Measurements from ENCODE around the gene GMDS. TPM values are rescaled to one million over a fixed set of nuclear protein-coding genes. Genes with fewer than 3 reads are reported as not detected.
A peak's percentile ranks its signal among the peaks of the same experiment; 100 is the strongest.

GMDS gene
- total RNA-seq, 1 experiment from 2014 or later: 35.0 TPM

- Mint-ChIP-seq H3K4me3 (no peak overlapping the region), H3K27ac (peak overlapping the region; percentile 92; the same call in 1 of the 2 replicates), H3K27me3 (ENCODE audit: low read depth) (no peaks in the 10 kb centered on the region), H3K36me3 (no peaks in the 10 kb centered on the region), H3K4me1 (peaks cover 22% of the 10 kb centered on the region), H3K9me3 (no peaks in the 10 kb centered on the region)
- DNase-seq (ENCODE audit: low spot score): no peak
- no peak for TF ChIP-seq MAX (CRISPR knock-in tag; IDR thresholded peaks at IDR 0.05)
- TF ChIP-seq, protein P1, sequence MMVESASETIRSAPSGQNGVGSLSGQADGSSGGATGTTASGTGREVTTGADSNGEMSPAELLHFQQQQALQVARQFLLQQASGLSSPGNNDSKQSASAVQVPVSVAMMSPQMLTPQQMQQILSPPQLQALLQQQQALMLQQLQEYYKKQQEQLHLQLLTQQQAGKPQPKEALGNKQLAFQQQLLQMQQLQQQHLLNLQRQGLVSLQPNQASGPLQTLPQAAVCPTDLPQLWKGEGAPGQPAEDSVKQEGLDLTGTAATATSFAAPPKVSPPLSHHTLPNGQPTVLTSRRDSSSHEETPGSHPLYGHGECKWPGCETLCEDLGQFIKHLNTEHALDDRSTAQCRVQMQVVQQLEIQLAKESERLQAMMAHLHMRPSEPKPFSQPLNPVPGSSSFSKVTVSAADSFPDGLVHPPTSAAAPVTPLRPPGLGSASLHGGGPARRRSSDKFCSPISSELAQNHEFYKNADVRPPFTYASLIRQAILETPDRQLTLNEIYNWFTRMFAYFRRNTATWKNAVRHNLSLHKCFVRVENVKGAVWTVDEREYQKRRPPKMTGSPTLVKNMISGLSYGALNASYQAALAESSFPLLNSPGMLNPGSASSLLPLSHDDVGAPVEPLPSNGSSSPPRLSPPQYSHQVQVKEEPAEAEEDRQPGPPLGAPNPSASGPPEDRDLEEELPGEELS (CRISPR knock-in tag; IDR thresholded peaks at IDR 0.05): no peak
- TF ChIP-seq JUN (CRISPR knock-in tag; IDR thresholded peaks at IDR 0.05): no peak
- TF ChIP-seq TP53 (CRISPR knock-in tag; IDR thresholded peaks at IDR 0.05): no peak
- TF ChIP-seq, protein P2, sequence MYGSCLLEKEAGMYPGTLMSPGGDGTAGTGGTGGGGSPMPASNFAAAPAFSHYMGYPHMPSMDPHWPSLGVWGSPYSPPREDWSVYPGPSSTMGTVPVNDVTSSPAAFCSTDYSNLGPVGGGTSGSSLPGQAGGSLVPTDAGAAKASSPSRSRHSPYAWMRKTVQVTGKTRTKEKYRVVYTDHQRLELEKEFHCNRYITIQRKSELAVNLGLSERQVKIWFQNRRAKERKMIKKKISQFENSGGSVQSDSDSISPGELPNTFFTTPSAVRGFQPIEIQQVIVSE (CRISPR knock-in tag; IDR thresholded peaks at IDR 0.05; ENCODE audit: borderline replicate concordance): no peak
- no peak for TF ChIP-seq ZNF121 (CRISPR knock-in tag; IDR thresholded peaks at IDR 0.05)
- TF ChIP-seq SMAD3 (CRISPR knock-in tag; IDR thresholded peaks at IDR 0.05; ENCODE audit: borderline replicate concordance): no peak
- TF ChIP-seq CREB1 (CRISPR knock-in tag; IDR thresholded peaks at IDR 0.05): no peak
- no peak for TF ChIP-seq NR1H2 (CRISPR knock-in tag; IDR thresholded peaks at IDR 0.05)
- no peak for TF ChIP-seq GABPB1 (CRISPR knock-in tag; IDR thresholded peaks at IDR 0.05)
- 0 out of 2 replicates have a peak, but pooled peaks have one; percentile 26 for ATAC-seq
- POLR2A ChIA-PET: no interaction called here
- CTCF ChIA-PET: interaction anchor here (0.9 kb wide), 1 partner anchor 332 kb away, joined by 3 read pairs; no protein-coding TSS in a partner anchor
These were observed 223.7 kb downstream of the GMDS start for GRCh38 chr6:2021713-2022125.

DNA sequence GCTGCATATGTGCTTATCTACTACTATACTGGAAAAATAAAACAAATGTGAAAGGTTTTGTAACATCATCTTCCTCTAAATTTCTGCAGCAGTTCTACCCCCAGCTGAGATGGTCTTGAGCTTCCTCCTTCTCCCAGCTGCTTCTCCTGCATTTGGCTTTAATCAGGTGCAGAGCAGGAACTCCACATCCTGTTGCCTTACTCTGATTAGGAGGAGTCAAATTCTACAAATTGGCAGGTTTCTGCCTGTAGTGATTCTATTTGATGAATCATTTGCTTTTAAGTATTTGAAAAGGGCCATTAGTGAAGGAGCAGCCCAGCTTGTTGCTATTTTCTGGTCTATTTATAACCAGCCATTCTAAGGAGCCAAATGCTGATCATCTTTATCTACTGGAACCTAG lies 224.5 kb downstream of the GMDS start:
- Mint-ChIP-seq H3K4me1 (peaks cover 18% of the 10 kb centered on the region), H3K9me3 (no peaks in the 10 kb centered on the region), H3K27me3 (ENCODE audit: low read depth) (no peaks in the 10 kb centered on the region), H3K4me3 (no peak overlapping the region; the same call in 1 of the 2 replicates), H3K27ac (peak overlapping the region; percentile 84; the same call in 1 of the 2 replicates), H3K36me3 (no peaks in the 10 kb centered on the region)
- POLR2A ChIA-PET: no interaction called here
- ATAC-seq: peak; percentile 67
- no peak for DNase-seq (ENCODE audit: low spot score)
- CTCF ChIA-PET: interaction anchor here (0.9 kb wide), 1 partner anchor 138 kb away, joined by 3 read pairs; no protein-coding TSS in a partner anchor
- TF ChIP-seq JAZF1 (CRISPR knock-in tag; IDR thresholded peaks at IDR 0.05): no peak
- TF ChIP-seq GTF2I (CRISPR knock-in tag; conservative IDR thresholded peaks at IDR 0.05): no peak
- TF ChIP-seq ELF4 (CRISPR knock-in tag; IDR thresholded peaks at IDR 0.05; ENCODE audit: low read depth): no peak
- TF ChIP-seq MLX (CRISPR knock-in tag; IDR thresholded peaks at IDR 0.05): no peak
- no peak for TF ChIP-seq TCF7 (CRISPR knock-in tag; IDR thresholded peaks at IDR 0.05; ENCODE audit: low read depth)
- TF ChIP-seq ZBTB43 (CRISPR knock-in tag; IDR thresholded peaks at IDR 0.05): no peak
- TF ChIP-seq, protein P2 (CRISPR knock-in tag; IDR thresholded peaks at IDR 0.05; ENCODE audit: borderline replicate concordance): no peak
- TF ChIP-seq, protein P3, sequence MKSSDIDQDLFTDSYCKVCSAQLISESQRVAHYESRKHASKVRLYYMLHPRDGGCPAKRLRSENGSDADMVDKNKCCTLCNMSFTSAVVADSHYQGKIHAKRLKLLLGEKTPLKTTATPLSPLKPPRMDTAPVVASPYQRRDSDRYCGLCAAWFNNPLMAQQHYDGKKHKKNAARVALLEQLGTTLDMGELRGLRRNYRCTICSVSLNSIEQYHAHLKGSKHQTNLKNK (CRISPR knock-in tag; IDR thresholded peaks at IDR 0.05): no peak
- TF ChIP-seq, protein P4, sequence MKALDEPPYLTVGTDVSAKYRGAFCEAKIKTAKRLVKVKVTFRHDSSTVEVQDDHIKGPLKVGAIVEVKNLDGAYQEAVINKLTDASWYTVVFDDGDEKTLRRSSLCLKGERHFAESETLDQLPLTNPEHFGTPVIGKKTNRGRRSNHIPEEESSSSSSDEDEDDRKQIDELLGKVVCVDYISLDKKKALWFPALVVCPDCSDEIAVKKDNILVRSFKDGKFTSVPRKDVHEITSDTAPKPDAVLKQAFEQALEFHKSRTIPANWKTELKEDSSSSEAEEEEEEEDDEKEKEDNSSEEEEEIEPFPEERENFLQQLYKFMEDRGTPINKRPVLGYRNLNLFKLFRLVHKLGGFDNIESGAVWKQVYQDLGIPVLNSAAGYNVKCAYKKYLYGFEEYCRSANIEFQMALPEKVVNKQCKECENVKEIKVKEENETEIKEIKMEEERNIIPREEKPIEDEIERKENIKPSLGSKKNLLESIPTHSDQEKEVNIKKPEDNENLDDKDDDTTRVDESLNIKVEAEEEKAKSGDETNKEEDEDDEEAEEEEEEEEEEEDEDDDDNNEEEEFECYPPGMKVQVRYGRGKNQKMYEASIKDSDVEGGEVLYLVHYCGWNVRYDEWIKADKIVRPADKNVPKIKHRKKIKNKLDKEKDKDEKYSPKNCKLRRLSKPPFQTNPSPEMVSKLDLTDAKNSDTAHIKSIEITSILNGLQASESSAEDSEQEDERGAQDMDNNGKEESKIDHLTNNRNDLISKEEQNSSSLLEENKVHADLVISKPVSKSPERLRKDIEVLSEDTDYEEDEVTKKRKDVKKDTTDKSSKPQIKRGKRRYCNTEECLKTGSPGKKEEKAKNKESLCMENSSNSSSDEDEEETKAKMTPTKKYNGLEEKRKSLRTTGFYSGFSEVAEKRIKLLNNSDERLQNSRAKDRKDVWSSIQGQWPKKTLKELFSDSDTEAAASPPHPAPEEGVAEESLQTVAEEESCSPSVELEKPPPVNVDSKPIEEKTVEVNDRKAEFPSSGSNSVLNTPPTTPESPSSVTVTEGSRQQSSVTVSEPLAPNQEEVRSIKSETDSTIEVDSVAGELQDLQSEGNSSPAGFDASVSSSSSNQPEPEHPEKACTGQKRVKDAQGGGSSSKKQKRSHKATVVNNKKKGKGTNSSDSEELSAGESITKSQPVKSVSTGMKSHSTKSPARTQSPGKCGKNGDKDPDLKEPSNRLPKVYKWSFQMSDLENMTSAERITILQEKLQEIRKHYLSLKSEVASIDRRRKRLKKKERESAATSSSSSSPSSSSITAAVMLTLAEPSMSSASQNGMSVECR (CRISPR knock-in tag; IDR thresholded peaks at IDR 0.05; ENCODE audit: borderline replicate concordance): no peak
- no peak for TF ChIP-seq GABPB1 (CRISPR knock-in tag; IDR thresholded peaks at IDR 0.05)
- TF ChIP-seq, protein P5, sequence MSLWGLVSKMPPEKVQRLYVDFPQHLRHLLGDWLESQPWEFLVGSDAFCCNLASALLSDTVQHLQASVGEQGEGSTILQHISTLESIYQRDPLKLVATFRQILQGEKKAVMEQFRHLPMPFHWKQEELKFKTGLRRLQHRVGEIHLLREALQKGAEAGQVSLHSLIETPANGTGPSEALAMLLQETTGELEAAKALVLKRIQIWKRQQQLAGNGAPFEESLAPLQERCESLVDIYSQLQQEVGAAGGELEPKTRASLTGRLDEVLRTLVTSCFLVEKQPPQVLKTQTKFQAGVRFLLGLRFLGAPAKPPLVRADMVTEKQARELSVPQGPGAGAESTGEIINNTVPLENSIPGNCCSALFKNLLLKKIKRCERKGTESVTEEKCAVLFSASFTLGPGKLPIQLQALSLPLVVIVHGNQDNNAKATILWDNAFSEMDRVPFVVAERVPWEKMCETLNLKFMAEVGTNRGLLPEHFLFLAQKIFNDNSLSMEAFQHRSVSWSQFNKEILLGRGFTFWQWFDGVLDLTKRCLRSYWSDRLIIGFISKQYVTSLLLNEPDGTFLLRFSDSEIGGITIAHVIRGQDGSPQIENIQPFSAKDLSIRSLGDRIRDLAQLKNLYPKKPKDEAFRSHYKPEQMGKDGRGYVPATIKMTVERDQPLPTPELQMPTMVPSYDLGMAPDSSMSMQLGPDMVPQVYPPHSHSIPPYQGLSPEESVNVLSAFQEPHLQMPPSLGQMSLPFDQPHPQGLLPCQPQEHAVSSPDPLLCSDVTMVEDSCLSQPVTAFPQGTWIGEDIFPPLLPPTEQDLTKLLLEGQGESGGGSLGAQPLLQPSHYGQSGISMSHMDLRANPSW (CRISPR knock-in tag; conservative IDR thresholded peaks at IDR 0.05; ENCODE audit: low read depth): no peak
- TF ChIP-seq CREB1 (CRISPR knock-in tag; IDR thresholded peaks at IDR 0.05): no peak
- no peak for TF ChIP-seq FOXK1 (CRISPR knock-in tag; IDR thresholded peaks at IDR 0.05)
- no peak for TF ChIP-seq ZNF416 (CRISPR knock-in tag; IDR thresholded peaks at IDR 0.05)
- TF ChIP-seq FOXJ3 (CRISPR knock-in tag; IDR thresholded peaks at IDR 0.05; ENCODE audit: borderline replicate concordance): no peak

All from WTC11 (cell line).